ENCODE measurements around the gene LMAN2.

- no peak for TF ChIP-seq CTCF (IDR thresholded peaks at IDR 0.05)
- no peak for TF ChIP-seq POLR2AphosphoS5 (IDR thresholded peaks at IDR 0.05)
These were observed 57.5 kb downstream of the LMAN2 start for GRCh38 chr5:177293819-177294581.

All from transverse colon (tissue), 4 donors.